NCI-H2227 (cell line): ENCODE data around the gene KAT2A.
A peak's percentile ranks its signal among the peaks of the same experiment; 100 is the strongest.

Source experiments
- DNase-seq: peaks from one replicate; lab custom pipeline; 2025; ENCODE audit not compliant: unreplicated experiment; lab: John Stamatoyannopoulos, UW

Gene KAT2A

DNA sequence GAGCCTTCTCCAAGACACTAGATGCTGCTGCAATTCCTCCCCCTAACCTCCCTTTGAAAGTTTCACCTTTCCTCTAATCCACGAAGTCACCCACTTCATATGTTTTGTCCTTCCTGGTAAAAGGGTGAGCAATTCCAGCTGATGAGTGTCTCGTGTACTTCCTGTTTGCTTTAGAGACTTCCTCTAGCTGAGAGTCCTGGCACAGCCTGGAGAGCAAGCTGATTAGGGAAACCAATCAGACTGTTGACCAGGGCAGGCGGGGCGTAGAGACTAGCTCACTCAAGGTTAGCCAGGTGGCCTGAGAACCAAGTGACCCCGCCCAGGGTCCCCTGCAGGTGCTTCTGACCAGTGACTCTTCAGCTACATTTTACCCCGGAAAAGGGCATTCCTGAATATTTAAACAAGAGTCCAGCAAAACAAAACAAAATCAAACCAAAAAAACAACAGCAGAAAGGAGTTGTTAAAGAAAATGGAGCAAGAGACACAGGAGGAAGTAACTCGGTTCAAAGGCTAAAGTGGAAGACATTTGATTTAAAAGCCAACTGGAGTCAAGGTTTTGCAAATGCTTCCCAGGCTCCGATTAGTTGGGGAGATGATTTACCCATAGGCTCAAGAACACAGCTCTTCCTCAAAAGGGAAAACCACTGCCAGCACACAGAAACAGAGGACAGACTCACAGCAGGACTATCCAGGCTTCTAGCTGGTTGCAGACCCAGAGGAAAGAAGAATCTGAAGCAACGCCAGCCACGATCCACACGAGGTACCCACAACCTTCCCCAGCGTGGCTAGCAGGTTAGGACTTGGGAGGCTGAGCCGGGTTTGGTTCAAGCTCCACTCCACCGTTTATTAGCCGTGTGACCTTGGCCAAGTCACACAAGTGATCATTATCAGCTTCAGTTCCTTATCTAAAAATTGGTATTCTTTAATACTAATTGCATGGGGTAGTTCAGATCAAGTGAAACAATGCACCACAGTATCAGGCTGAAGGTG lies 14.8 kb upstream of the KAT2A start:
- no peak for DNase-seq

DNA sequence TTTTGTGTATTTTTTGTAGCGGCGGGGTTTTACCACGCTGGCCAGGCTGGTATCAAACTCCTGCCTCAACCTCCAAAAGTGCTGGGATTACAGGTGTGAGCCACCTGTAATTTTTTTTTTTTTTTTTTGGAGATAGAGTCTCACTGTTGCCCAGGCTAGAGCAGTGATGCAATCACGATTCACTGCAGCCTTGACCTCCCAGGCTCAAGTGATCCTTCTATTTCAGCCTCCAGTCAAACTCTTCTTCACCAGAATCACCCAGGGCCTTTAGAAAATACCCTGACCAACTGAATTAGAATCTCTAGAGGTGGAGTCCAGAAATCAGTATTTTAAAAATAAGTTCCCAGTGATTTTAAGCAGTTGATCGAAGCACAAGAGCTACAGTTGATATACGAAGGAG lies 14.0 kb upstream of the KAT2A start:
- no peak for DNase-seq

DNA sequence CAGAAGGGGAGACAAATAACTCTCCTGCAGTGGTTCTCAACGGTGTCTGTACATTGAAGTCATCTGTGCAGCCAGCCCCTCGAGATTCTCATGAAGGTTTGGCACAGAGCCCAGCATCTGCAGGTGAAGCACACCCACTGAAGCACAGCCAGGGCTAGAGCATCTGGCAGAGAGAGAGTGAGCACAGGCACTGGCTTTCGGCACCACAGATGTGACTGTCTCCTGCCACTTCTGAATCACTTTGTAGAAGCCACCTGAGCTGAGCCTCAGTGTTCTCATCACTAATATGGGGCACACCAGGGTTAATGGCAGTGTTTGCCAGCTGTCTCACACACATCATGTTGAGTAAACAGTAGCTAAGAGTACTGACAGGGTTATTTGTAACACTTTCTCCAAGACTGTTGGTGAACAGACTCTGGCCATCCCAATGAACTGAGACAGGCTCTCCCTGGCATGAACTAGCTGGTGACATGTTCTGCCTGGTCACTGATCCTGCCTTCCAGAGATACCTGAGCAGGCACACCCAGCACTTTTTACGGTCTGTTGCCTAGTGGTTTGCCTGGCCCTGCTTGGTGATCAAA lies 12.4 kb upstream of the KAT2A start:
- peak; percentile 80 for DNase-seq

DNA sequence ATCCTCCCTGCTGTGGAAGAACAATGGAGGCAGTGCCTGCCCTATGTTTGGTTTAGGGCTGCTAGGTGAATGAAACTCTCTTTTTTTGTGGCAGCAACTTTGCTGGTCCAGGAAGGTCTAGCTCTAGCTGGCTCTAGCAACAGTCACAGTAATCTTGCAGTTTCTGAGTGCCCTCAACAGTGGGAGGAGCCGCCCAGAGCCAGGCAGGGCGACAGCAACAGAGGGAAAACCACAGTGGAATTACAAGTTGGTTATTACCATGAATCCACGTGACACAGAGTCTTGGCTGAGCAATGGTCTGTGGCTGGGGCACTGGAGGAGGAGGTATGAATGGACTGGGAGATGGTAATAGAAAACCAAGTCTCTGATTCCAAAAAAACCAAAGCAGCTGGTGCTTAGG lies 11.8 kb upstream of the KAT2A start:
- peak; percentile 69 for DNase-seq

DNA sequence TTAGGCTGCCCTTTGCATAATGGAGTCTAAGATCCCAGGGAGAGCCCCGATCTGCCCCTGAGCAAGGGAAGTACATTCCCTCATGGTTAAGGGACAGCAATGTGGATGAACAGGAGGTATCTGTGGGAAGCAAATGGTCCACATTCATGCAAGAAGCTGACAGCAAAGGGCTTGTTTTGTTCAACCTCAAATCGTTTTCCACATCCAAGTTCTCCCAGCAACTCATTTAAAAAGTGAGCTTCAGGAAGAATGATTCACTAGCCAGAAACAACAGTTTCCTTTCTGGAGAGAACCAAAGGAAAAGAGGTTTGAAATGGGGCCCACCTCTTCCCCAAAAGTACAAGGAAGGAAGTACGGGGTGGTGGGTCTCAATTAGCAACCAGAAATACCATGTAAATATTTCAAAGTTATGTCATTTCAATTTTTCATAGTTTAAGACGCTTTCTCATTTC lies 10.8 kb upstream of the KAT2A start:
- DNase-seq, result no peak

DNA sequence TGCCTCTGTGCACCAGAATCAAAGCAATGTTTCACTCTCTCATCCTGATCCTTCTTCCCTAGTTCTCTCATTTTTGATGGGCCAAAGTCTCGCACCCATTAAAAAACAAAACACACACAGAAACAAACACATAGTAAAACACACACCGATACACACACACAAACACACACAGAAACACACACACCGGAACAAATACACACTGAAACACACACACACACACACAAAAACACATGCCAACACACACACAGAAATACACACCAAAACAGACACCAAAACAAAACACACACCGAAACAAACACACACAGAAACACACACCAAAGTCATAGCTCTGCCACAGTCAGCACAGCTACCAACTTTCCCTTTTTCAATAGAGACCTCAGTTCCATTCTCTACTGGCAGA lies 10.1 kb upstream of the KAT2A start:
- DNase-seq, result no peak

DNA sequence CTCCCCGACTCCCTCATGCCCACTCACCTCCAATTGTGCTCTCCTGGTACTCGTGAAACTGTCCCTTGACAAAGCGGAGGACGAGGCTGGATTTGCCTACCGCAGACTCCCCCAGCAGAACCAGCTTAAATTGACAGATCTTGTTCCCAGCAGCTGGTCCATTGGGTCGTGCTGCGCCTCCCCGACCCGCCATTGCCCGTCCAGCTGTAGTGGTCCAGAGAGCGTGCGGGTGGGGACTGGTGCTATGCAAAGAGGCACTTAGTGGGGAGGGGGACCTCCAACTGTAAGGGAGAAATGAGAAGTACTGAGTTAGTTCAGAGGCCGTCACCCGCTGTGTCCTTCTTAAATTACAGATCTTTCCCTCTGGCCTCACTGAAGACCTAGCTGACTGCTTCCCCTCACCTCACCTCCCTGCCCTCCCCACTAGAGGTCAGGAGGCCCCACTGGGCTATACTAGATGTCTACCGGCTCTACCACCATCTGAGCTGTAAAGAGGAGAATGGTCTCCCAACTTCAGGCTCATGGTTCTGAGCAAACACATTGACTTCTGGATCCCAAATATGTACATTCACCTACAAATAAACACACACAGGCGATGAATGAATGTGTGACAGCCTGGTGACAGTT lies 9.3 kb upstream of the KAT2A start:
- DNase-seq, result no peak

DNA sequence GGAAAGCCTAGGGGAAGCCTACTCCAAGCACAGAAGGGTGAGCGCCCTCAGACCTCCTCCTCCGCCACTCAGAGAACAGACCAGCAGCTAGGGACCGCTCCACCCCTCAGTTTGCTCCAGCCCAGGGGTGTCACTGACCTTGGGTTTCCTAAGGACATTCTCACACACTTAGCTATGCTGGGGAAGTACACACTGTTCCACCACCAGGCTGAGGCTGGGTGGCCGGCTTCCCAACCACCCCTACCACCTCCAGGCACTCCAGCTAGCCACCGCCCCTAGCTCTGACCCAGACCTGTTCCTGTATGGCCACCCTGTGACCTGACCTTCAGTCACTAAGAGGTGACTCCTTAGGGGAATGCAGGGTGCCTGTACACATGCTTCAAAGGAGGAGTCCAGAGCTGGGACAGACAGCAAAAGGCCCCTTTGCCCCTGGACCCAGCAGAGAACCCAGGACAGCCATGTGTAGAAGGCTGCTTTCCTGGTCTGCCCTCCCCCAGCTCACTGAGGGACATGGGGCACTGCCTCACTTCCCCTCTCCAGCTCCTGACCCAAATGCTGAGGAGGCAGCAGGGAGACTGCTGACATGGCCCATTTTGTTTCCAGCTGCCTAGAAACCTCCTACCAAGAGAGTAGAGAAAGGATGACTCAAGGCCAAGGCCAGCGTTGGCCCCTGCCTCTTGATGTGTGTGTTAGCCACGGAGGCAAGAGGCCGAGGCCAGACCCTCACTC lies 8.1 kb upstream of the KAT2A start:
- no peak for DNase-seq

DNA sequence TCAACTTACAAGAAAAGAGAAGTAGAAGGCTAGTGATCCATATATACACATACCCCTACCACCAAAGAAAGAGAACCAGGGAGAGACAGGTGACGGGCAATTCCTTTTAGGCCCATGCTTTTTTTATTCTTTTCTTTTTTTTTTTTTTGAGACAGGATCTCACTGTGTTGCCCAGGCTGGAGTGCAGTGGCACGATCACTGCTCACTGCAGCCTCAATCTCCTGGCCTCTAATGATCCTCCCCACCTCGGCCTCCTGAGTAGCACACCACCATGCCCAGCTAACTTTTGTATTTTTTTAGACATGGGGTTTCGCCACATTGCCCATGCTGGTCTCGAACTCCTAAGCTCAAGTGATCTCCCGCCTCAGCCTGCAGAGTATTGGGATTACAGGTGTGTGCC lies 6.2 kb upstream of the KAT2A start:
- no peak for DNase-seq

DNA sequence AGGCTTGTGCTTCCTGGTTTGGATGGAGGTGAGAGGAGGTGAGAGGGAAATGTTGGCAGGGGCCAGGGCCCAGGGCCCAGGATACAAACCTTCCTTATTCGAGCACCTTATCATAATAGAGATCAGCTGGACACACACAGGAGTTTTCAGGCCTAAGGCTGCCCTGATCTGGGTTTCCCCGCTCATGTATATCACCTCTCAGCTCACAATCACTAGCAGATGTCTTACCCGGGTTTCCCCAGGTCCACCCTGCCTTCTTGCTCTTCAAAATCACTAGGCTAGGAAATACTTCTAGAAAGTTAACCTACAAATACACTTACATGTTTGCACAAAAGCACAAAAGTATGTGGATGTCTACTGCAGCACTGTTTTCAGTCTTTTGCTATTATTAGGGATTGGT lies 5.7 kb upstream of the KAT2A start:
- DNase-seq, result no peak

DNA sequence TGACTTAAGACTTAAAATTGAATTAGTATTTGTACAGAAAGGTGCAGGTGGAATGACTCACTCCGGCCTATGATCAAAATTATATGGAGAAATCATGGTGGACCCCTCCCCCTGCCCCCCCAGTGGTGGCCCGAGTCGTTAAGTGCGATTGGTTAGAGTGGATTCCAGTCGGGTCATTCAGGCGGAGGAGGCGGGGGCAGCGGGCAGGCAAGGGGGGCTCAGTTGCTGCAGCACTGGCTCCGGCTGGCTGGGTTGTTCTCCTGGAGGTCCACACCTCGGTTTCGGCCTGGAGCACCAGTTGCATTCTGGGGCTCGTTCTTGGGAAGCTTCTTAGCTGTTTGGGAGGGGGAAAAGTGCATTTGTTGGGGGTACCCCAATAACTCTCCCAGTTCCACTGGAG lies 4.4 kb upstream of the KAT2A start:
- peak; percentile 17 for DNase-seq

DNA sequence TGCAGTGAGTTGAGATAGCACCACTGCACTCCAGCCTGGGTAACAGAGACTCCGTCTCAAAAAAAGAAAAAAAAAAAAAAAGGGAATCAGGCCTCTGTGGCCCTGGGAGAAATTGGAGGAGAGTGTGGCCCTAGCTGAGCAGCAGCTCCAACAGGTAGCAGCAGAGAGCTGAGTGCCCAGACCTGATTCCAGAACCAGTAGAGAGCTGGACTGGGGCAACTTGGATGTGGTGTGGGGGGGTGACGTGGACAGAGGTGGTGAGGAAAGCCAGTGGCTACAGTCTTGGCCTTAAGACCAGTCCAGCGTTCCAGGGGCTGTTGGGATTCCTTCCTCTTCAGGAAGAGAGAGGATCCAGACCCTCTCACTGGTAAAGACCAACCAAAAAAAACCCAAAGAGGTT lies 3.1 kb upstream of the KAT2A start:
- DNase-seq, result no peak

DNA sequence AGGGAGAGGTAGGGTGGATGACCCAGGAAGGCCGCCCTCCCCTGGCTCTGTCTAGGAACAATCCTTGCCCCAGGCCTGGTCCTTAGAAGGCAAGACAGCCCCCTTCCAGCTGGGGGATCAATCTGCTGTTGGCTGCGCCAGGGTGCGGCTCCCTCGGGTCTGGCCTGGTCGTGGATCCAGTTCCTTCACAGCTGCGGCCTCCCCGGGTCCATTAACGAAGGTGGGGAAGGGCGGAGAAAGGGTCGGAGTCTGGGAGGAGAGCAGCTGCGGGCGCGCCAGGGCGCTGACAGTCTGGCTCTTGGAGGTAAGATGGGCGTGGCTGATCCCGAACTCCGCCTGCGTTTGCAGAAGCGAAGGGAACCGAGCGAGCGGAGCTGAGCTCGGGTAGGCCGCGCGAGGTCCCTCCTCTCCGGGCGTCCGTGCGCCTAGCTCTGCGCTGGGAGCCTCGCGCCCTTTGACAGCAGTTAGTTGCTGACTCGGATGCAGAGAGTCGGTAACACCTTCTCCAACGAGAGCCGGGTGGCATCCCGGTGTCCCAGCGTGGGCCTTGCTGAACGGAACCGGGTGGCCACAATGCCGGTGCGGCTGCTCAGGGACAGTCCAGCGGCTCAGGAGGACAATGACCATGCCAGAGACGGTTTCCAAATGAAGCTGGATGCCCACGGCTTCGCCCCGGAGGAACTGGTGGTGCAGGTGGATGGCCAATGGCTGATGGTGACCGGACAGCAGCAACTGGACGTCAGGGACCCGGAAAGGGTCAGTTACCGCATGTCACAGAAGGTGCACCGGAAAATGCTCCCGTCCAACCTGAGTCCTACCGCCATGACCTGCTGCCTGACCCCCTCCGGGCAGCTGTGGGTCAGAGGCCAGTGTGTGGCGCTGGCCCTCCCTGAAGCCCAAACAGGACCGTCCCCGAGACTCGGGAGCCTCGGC lies 1.5 kb upstream of the KAT2A start, which contains the start of gene HSPB9:
TSS of gene HSPB9 (plus strand) at position 434 of the 933 bp plus-strand sequence. CDS start at position 481, 47 bp downstream.
- DNase-seq, result no peak

DNA sequence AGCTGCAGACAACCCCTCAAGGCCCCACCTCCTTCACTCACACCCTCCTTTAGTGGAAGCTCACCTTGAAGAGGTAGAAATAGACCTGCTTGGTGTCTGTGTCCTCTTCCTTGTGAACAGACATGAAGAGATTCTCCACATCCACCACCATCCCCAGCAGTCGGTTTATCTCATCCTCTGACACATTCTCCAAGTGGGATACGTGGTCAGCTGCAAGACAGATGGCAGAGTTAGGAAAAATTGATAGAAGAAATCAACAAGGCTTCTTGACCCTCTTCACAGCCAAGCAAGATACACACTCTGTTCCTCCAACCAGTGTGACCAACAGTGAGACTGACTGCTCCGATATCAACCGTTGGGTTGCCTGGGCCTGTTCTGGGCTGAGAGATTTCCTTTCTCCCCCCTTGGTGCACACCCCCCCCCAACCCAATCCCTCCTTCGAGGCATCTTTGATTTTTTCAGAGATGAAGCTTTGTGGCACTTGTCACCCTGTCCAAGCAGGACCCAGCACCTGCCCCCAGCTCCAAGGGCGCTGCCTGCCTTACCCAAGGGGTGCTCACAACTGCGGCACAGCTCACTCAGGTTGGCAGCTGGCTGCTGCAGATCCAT lies 902 bp downstream of the KAT2A start:
- no peak for DNase-seq

DNA sequence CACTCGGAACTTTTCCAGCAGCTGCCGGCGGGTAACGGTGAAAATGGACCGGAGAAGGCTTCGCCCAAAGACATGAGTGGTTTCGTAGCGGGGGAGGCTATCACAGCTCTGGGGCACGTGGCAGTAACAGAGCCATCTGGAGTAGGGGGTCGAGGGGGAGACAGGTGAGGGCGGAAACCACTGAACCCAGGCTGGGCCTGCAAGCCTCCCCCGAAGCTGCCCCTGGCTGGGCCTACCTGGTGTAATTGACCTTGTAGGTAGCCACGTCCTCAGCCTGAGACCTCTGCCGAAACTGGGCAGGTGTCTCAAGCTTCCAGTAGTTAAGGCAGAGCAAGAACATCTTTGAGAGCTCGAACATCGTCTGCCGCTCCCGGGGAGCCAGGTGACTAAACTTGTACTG lies 1.9 kb downstream of the KAT2A start:
- no peak for DNase-seq

DNA sequence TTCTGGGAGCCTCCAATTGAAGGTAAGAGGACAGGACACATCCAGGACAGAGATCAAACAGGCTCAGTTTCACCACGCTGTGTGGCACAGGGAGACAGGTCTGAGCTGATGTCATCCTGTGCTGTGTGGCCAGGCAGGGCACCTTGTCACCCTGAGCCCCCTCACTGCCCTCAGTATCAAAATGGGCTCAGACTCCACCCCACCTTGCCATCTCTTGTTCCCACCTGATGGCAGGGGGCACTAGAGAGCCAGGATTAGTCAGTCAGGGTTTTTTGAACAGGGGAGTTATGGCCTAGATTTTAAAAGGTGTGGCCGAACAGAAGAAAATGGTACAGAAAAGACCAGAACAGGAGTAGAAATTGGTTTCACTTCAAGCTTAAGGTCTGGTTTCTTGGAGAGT lies 2.6 kb downstream of the KAT2A start:
- peak; percentile 27 for DNase-seq

DNA sequence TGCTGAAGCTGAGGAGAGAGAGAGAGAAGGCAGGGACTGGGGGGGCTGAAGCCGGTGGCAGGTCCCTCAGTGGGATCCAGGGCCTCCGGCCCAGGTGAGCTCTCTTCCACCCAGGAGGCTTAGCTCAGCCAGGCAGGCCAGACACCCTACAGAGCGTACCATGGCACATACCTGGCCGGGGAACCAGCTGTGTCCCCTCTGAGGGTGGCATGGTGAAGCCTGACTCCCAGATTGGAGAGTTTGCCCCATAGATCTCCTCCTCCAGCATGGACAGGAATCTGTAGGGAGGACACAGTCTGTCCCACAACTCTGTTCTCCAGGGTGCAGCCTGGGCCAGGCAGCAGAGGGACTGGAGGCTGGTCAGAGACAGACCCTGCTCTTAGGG lies 3.0 kb downstream of the KAT2A start:
- no peak for DNase-seq

DNA sequence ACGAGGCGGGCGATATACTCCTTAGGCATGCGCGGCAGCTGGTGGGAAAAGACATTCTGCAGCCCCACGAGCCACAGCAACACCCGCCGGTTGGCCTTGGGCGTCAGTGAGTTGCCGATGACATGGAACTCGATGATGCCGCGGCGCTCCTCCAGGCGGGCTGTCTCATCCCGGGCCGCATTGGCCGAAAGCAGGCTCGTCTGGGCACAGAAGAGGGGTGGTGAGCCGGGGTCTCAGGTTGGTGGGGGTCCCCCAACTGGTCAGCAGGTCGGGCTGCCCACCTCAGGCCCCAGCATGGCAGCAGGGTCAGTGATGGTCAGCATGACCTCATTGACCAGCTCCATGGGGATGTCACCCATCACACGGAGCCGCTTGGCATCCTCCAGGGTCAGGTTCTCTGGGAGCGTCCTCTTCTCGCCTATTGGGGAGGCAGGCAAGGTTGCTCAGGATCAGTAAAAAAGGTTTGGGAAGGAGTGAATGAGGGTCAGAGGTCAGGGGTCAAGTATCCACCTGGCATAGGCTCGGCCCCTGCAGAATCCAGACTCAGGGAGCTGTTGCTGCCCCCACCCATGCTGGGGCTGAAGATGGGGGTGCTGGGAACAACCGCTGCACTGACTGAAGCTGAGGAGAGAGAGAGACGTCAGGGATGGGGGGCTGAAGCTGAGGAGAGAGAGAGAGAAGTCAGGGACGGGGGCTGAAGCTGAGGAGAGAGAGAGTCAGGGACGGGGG lies 3.6 kb downstream of the KAT2A start:
- no peak for DNase-seq
